GM12872 (cell line): ENCODE measurements around the gene PCDHB1.

Experiments used
- CTCF ChIP-seq: IDR thresholded peaks from 3 replicates; pipeline ENCODE4 v1.5.1; 2011; ENCODE audit warnings: low read depth, mild to moderate bottlenecking, low read length, moderate library complexity; ENCODE audit not compliant: insufficient read depth

Gene PCDHB1

GRCh38 chr5:141050622-141051520, at the start of gene PCDHB1:
PCDHB1 (plus strand) TSS chr5:141051374; CDS start chr5:141051471, 97 bp downstream.
- TF ChIP-seq CTCF: no peak

- no peak for TF ChIP-seq CTCF
Measured at GRCh38 chr5:141001446-141001843, 49.7 kb upstream of the PCDHB1 start.

- no peak for TF ChIP-seq CTCF
Measured at GRCh38 chr5:141001844-141002604, 49.1 kb upstream of the PCDHB1 start.

GRCh38 chr5:141002605-141002965, 48.6 kb upstream of the PCDHB1 start:
- TF ChIP-seq CTCF: no peak

- no peak for TF ChIP-seq CTCF
Measured at GRCh38 chr5:141003031-141003430, 48.1 kb upstream of the PCDHB1 start.

GRCh38 chr5:141003791-141004611, 47.2 kb upstream of the PCDHB1 start:
- no peak for TF ChIP-seq CTCF

GRCh38 chr5:141007791-141008190, 43.4 kb upstream of the PCDHB1 start:
- no peak for TF ChIP-seq CTCF
